Measurements from ENCODE around the gene INO80C.

INO80C gene

GRCh38 chr18:35442701-35443100 lies 55.1 kb downstream of the INO80C start:
- no peak overlapping the region for H3K4me3 Mint-ChIP-seq
- no peaks in the 10 kb centered on the region for H3K4me1 Mint-ChIP-seq

GRCh38 chr18:35441857-35442595 lies 55.7 kb downstream of the INO80C start:
- no peaks in the 10 kb centered on the region for H3K9me3 Mint-ChIP-seq
- H3K27ac Mint-ChIP-seq: no peak overlapping the region
- H3K36me3 Mint-ChIP-seq: no peaks in the 10 kb centered on the region
- H3K4me3 Mint-ChIP-seq: no peak overlapping the region
- ATAC-seq: no peak
- no peak for DNase-seq (ENCODE audit: low spot score in 2 of 2)
- H3K4me1 Mint-ChIP-seq: no peaks in the 10 kb centered on the region

More at GRCh38 chr18:35442701-35443100, 55.1 kb downstream of the INO80C start:
- DNase-seq (ENCODE audit: low spot score in 2 of 2) (no peak), ATAC-seq (no peak)
- no peak overlapping the region for H3K27ac Mint-ChIP-seq
- no peaks in the 10 kb centered on the region for H3K36me3 Mint-ChIP-seq
- H3K9me3 Mint-ChIP-seq: no peaks in the 10 kb centered on the region

- no peak for ATAC-seq
- Mint-ChIP-seq H3K36me3 (no peaks in the 10 kb centered on the region), H3K4me3 (no peak overlapping the region), H3K27ac (no peak overlapping the region), H3K9me3 (peaks cover 5% of the 10 kb centered on the region), H3K4me1 (no peaks in the 10 kb centered on the region)
- DNase-seq (ENCODE audit: low spot score in 2 of 2): no peak
Measured at GRCh38 chr18:35438480-35439234, 59.1 kb downstream of the INO80C start.

- Mint-ChIP-seq H3K4me1 (no peaks in the 10 kb centered on the region), H3K4me3 (no peak overlapping the region), H3K36me3 (no peaks in the 10 kb centered on the region), H3K27ac (no peak overlapping the region), H3K9me3 (peaks cover 5% of the 10 kb centered on the region)
- ATAC-seq (no peak), DNase-seq (ENCODE audit: low spot score in 2 of 2) (no peak)
Measured at GRCh38 chr18:35437836-35438235, 59.9 kb downstream of the INO80C start.

GRCh38 chr18:35436076-35436649 lies 61.6 kb downstream of the INO80C start:
- Mint-ChIP-seq H3K27ac (no peak overlapping the region), H3K4me3 (no peak overlapping the region), H3K4me1 (no peaks in the 10 kb centered on the region), H3K36me3 (no peaks in the 10 kb centered on the region), H3K9me3 (peaks cover 5% of the 10 kb centered on the region)
- ATAC-seq (no peak), DNase-seq (ENCODE audit: low spot score in 2 of 2) (no peak)

- no peak overlapping the region for H3K27ac Mint-ChIP-seq
- H3K9me3 Mint-ChIP-seq: peaks cover 5% of the 10 kb centered on the region
- no peaks in the 10 kb centered on the region for H3K4me1 Mint-ChIP-seq
- no peak overlapping the region for H3K4me3 Mint-ChIP-seq
- no peaks in the 10 kb centered on the region for H3K36me3 Mint-ChIP-seq
- no peak for DNase-seq (ENCODE audit: low spot score in 2 of 2)
- ATAC-seq: no peak
Measured at GRCh38 chr18:35435401-35435800, 62.4 kb downstream of the INO80C start.

GRCh38 chr18:35432565-35433001 lies 65.2 kb downstream of the INO80C start:
- Mint-ChIP-seq H3K4me3 (no peak overlapping the region), H3K4me1 (no peaks in the 10 kb centered on the region), H3K9me3 (peaks cover 5% of the 10 kb centered on the region), H3K36me3 (no peaks in the 10 kb centered on the region), H3K27ac (no peak overlapping the region)
- DNase-seq (ENCODE audit: low spot score in 2 of 2) (no peak), ATAC-seq (no peak)

- H3K36me3 Mint-ChIP-seq: no peaks in the 10 kb centered on the region
- no peaks in the 10 kb centered on the region for H3K4me1 Mint-ChIP-seq
- no peak for DNase-seq (ENCODE audit: low spot score in 2 of 2)
- peaks cover 5% of the 10 kb centered on the region for H3K9me3 Mint-ChIP-seq
- no peak overlapping the region for H3K27ac Mint-ChIP-seq
- ATAC-seq: no peak
- no peak overlapping the region for H3K4me3 Mint-ChIP-seq
Measured at GRCh38 chr18:35431374-35431741, 66.4 kb downstream of the INO80C start.

GRCh38 chr18:35430721-35431373 lies 66.9 kb downstream of the INO80C start:
- no peak overlapping the region for H3K27ac Mint-ChIP-seq
- no peak for ATAC-seq
- no peak overlapping the region for H3K4me3 Mint-ChIP-seq
- H3K36me3 Mint-ChIP-seq: no peaks in the 10 kb centered on the region
- H3K9me3 Mint-ChIP-seq: peaks cover 5% of the 10 kb centered on the region
- DNase-seq (ENCODE audit: low spot score in 2 of 2): no peak
- H3K4me1 Mint-ChIP-seq: no peaks in the 10 kb centered on the region

GRCh38 chr18:35426786-35427185 lies 71.0 kb downstream of the INO80C start:
- no peak for ATAC-seq
- Mint-ChIP-seq H3K27ac (no peak overlapping the region), H3K36me3 (no peaks in the 10 kb centered on the region), H3K4me3 (no peak overlapping the region), H3K4me1 (no peaks in the 10 kb centered on the region), H3K9me3 (no peaks in the 10 kb centered on the region)
- DNase-seq (ENCODE audit: low spot score in 2 of 2): no peak

GRCh38 chr18:35424356-35424755 lies 73.4 kb downstream of the INO80C start:
- Mint-ChIP-seq H3K27ac (no peak overlapping the region), H3K9me3 (no peaks in the 10 kb centered on the region), H3K4me3 (no peak overlapping the region), H3K36me3 (no peaks in the 10 kb centered on the region), H3K4me1 (no peaks in the 10 kb centered on the region)
- ATAC-seq (no peak), DNase-seq (ENCODE audit: low spot score in 2 of 2) (no peak)

GRCh38 chr18:35422237-35422636 lies 75.5 kb downstream of the INO80C start:
- H3K9me3 Mint-ChIP-seq: peaks cover 4% of the 10 kb centered on the region
- no peak for DNase-seq (ENCODE audit: low spot score in 2 of 2)
- no peak overlapping the region for H3K4me3 Mint-ChIP-seq
- H3K27ac Mint-ChIP-seq: no peak overlapping the region
- no peaks in the 10 kb centered on the region for H3K4me1 Mint-ChIP-seq
- ATAC-seq: peak; percentile 26
- H3K36me3 Mint-ChIP-seq: no peaks in the 10 kb centered on the region

GRCh38 chr18:35418610-35419009 lies 79.2 kb downstream of the INO80C start:
- Mint-ChIP-seq H3K36me3 (no peaks in the 10 kb centered on the region), H3K4me3 (no peak overlapping the region), H3K27ac (no peak overlapping the region), H3K9me3 (peaks cover 7% of the 10 kb centered on the region), H3K4me1 (peaks cover 16% of the 10 kb centered on the region)
- DNase-seq (ENCODE audit: low spot score in 2 of 2): no peak
- ATAC-seq: no peak

Data from stimulated activated effector memory CD8-positive, alpha-beta T cell treated with anti-CD3 and anti-CD28 coated beads, Interleukin-12 subunit alpha, Interleukin-12 subunit beta, amount 100 ng/mL, for 72 hours (primary cell).